Lower leg skin (tissue), 4 donors: Measurements from ENCODE around the gene NEK2. TPM values are rescaled to one million over a fixed set of nuclear protein-coding genes. Genes with fewer than 3 reads are reported as not detected.

ENCODE experiments used
- DNase-seq, 2 donors: peaks; one replicate each; pipeline ENCODE4 v3.0.0-alpha.2; 2019; ENCODE audit warnings: low spot score in 2 of 2
- H3K4me3 ChIP-seq: fragments of 200-600 bp; sonication (generic); 2 replicates; pipeline ENCODE4 v1.5.1; 2017; ENCODE audit warnings: mild to moderate bottlenecking, low read depth; ENCODE audit not compliant: poor library complexity, severe bottlenecking
- CTCF ChIP-seq, 3 donors: fragments of 450-650 bp; IDR thresholded peaks; one replicate each; pipeline ENCODE4 v1.5.1; 2016; ENCODE audit warnings: antibody characterized with exemption in 3 of 3, mild to moderate bottlenecking in 3 of 3, moderate library complexity in 2 of 3
- POLR2A ChIP-seq, 2 donors: fragments of 450-650 bp; IDR thresholded peaks; one replicate each; pipeline ENCODE4 v1.6.1; 2016 to 2017; ENCODE audit warnings: antibody characterized with exemption in 2 of 2, mild to moderate bottlenecking in 1 of 2, moderate library complexity in 1 of 2
- WGBS, 2 donors: methylation state at CpG; one replicate each; pipeline ENCODE4 v1.1.5; 2018; 5-methylcytosine and 5-hydroxymethylcytosine counted together
- intact Hi-C: fragments of 100-400 bp; cut with DNase I; formaldehyde crosslinking; loops from one replicate; pipeline ENCODE4 v1.15.0; 2023; ENCODE audit warnings: low total_unique reads
- total RNA-seq, 4 donors: library from RNA; depleted of rRNA; stranded (reverse); fragments of >200 nt; gene quantifications; one replicate each; pipeline ENCODE4 v1.1.0, GENCODE V29; 2016

The NEK2 gene
- total RNA-seq, 4 donors from 2014 or later: 1.5 to 3.7 (median 2.7) TPM; not detected in 1

GRCh38 chr1:211616231-211616964 is 59.0 kb downstream of the NEK2 start:
- TF ChIP-seq POLR2A (IDR thresholded peaks at IDR 0.05) (no peak), CTCF (IDR thresholded peaks at IDR 0.05) (no peak)
- intact Hi-C loops: no loop called here
- H3K4me3 ChIP-seq: no peak overlapping the region
- WGBS, 2 donors: 62 to 71% methylated on average over 12 to 13 of the region's 13 CpGs
- no peak for DNase-seq

GRCh38 chr1:211614615-211615014 is 60.8 kb downstream of the NEK2 start:
- intact Hi-C loops: no loop called here
- WGBS, 2 donors: 84 to 88% methylated on average over 11 of the region's 11 CpGs
- DNase-seq: no peak
- TF ChIP-seq POLR2A (IDR thresholded peaks at IDR 0.05) (no peak), CTCF (IDR thresholded peaks at IDR 0.05) (no peak)
- no peak overlapping the region for H3K4me3 ChIP-seq

GRCh38 chr1:211613951-211614350 is 61.5 kb downstream of the NEK2 start:
- TF ChIP-seq CTCF (IDR thresholded peaks at IDR 0.05): no peak
- no peak for TF ChIP-seq POLR2A (IDR thresholded peaks at IDR 0.05)
- 56 to 61% methylated on average over 5 of the region's 5 CpGs for WGBS, 2 donors
- no peak for DNase-seq
- intact Hi-C loops: no loop called here
- H3K4me3 ChIP-seq: no peak overlapping the region

- H3K4me3 ChIP-seq: no peak overlapping the region
- TF ChIP-seq CTCF (IDR thresholded peaks at IDR 0.05) (no peak), POLR2A (IDR thresholded peaks at IDR 0.05) (no peak)
- DNase-seq: peak; percentile 94 to 97
- 43 to 45% methylated on average over 8 of the region's 8 CpGs for WGBS, 2 donors
- intact Hi-C loops: no loop called here
Measured at GRCh38 chr1:211613108-211613947, 62.1 kb downstream of the NEK2 start.

- 80% methylated on average over 5 to 6 of the region's 6 CpGs for WGBS, 2 donors
- intact Hi-C loops: no loop called here
- DNase-seq: no peak
- no peak overlapping the region for H3K4me3 ChIP-seq
- no peak for TF ChIP-seq POLR2A (IDR thresholded peaks at IDR 0.05)
- no peak for TF ChIP-seq CTCF (IDR thresholded peaks at IDR 0.05)
Measured at GRCh38 chr1:211612786-211613107, 62.7 kb downstream of the NEK2 start.

Other genes starting within 250 kb of the NEK2 start
- gene RD3, start 183.5 kb downstream of the NEK2 start, total RNA-seq: under 1 TPM in 3 of 4 donors, not detected in 1; 0.23 to 0.36 (median 0.25) TPM
- 10 to 100 TPM; 34.1 to 55.5 (median 45.2) TPM for gene SLC30A1, start 96.5 kb downstream of the NEK2 start, total RNA-seq
- 10 to 100 TPM; 13.7 to 86.3 (median 26.7) TPM for gene LPGAT1, start 155.1 kb upstream of the NEK2 start, total RNA-seq